ENCODE data around the gene OR8B4.
"Not testable (repeated sequence)": the region's sequence is repeated elsewhere in the genome, so short reads cannot be mapped to it uniquely, and the experiment has no call there.

Gene OR8B4

GRCh38 chr11:124403186-124403585, 21.5 kb downstream of the OR8B4 start:
- not testable (repeated sequence) for DNase-seq

GRCh38 chr11:124402326-124402922, 22.2 kb downstream of the OR8B4 start:
- peak; percentile 75 for DNase-seq

GRCh38 chr11:124398924-124399323, 25.7 kb downstream of the OR8B4 start, which contains the start of gene OR8B3:
Gene OR8B3 (minus strand): TSS chr11:124399024. CDS start chr11:124397351, 1,673 bp downstream.
- no peak for DNase-seq

- DNase-seq = not testable (repeated sequence)
These were observed 27.8 kb downstream of the OR8B4 start for GRCh38 chr11:124396847-124397246.

GRCh38 chr11:124394408-124394807, 30.3 kb downstream of the OR8B4 start:
- DNase-seq = no peak

GRCh38 chr11:124384399-124384798, 40.3 kb downstream of the OR8B4 start, which contains the start of gene OR8B2:
Gene OR8B2 (minus strand): TSS chr11:124384499. CDS start chr11:124383343, 1,156 bp downstream.
- DNase-seq = no peak

- not testable (repeated sequence) for DNase-seq
These were observed 41.8 kb downstream of the OR8B4 start for GRCh38 chr11:124382857-124383256.

GRCh38 chr11:124380585-124380984, 44.1 kb downstream of the OR8B4 start:
- DNase-seq = no peak

- DNase-seq = no peak
These were observed 48.4 kb downstream of the OR8B4 start for GRCh38 chr11:124376280-124376679.

Measured in NCI-H526 treated with DMSO at 0.1 percent for 48 hours (cell line).